Stimulated activated CD8-positive, alpha-beta memory T cell treated with anti-CD3 and anti-CD28 coated beads, Interleukin-4, amount 100 ng/mL, for 4 hours (primary cell): ENCODE data around the gene PTOV1.

Experiments used
- DNase-seq, 2 donors: peaks; one replicate each; pipeline ENCODE4 v3.0.0-alpha.2; 2020; ENCODE audit warnings: low read depth in 2 of 2, low spot score in 1 of 2

Gene PTOV1

GRCh38 chr19:49850487-49851342, at the start of gene PTOV1:
PTOV1 (plus strand) TSS chr19:49851159.
- peak; percentile 68 to 71 for DNase-seq

GRCh38 chr19:49801401-49801888, 49.5 kb upstream of the PTOV1 start:
- DNase-seq, result no peak

GRCh38 chr19:49801966-49802661, 48.8 kb upstream of the PTOV1 start:
- no peak for DNase-seq

GRCh38 chr19:49802836-49803528, 48.0 kb upstream of the PTOV1 start:
- DNase-seq, result no peak

- no peak for DNase-seq
Measured at GRCh38 chr19:49803529-49803856, 47.5 kb upstream of the PTOV1 start.

GRCh38 chr19:49805822-49806619, 44.9 kb upstream of the PTOV1 start:
- no peak for DNase-seq

- no peak for DNase-seq
Measured at GRCh38 chr19:49806620-49806959, 44.4 kb upstream of the PTOV1 start.

GRCh38 chr19:49807058-49807903, 43.7 kb upstream of the PTOV1 start:
- no peak for DNase-seq

GRCh38 chr19:49807904-49808675, 42.9 kb upstream of the PTOV1 start:
- DNase-seq, result no peak

- DNase-seq, result peak; percentile 63 to 69
Measured at GRCh38 chr19:49808711-49809159, 42.2 kb upstream of the PTOV1 start.

GRCh38 chr19:49809160-49809940, 41.6 kb upstream of the PTOV1 start:
- no peak for DNase-seq

GRCh38 chr19:49809941-49810389, 41.0 kb upstream of the PTOV1 start:
- DNase-seq, result no peak

GRCh38 chr19:49811328-49811727, 39.6 kb upstream of the PTOV1 start:
- no peak for DNase-seq

GRCh38 chr19:49812452-49812996, 38.4 kb upstream of the PTOV1 start:
- DNase-seq, result no peak

GRCh38 chr19:49812997-49813861, 37.7 kb upstream of the PTOV1 start, which contains the start of gene FUZ:
FUZ (minus strand) TSS chr19:49813292; CDS start chr19:49813106, 186 bp downstream.
- peak; percentile 79 to 87 for DNase-seq

- DNase-seq, result no peak
Measured at GRCh38 chr19:49814010-49814409, 36.9 kb upstream of the PTOV1 start.

GRCh38 chr19:49816590-49816989, 34.4 kb upstream of the PTOV1 start:
- no peak for DNase-seq
